ENCODE measurements around the gene CRYBA2. TPM values are rescaled to one million over a fixed set of nuclear protein-coding genes. Genes with fewer than 3 reads are reported as not detected.

CRYBA2 gene
- total and polyA plus RNA-seq, 2 experiments from 2014 or later: not detected

- H2AFZ ChIP-seq: no peak overlapping the region
- ATAC-seq: no peak
- H3K4me3 ChIP-seq: no peak overlapping the region
- TF ChIP-seq JUNB (IDR thresholded peaks at IDR 0.05; ENCODE audit: unreplicated experiment) (no peak), EZH2 (IDR thresholded peaks at IDR 0.05; ENCODE audit: low read depth, unreplicated experiment) (no peak), EZH2phosphoT487 (IDR thresholded peaks at IDR 0.05; ENCODE audit: unreplicated experiment) (no peak), REST (IDR thresholded peaks at IDR 0.05; ENCODE audit: unreplicated experiment) (no peak), CTCF (conservative IDR thresholded peaks at IDR 0.05; ENCODE audit: low read depth in 2 of 2) (no peak), CREB1 (CRISPR knock-in tag; IDR thresholded peaks at IDR 0.05; ENCODE audit: low read depth) (no peak), POLR2AphosphoS5 (IDR thresholded peaks at IDR 0.05; ENCODE audit: low read depth) (no peak), ETS1 (IDR thresholded peaks at IDR 0.05) (no peak), ZNF114 (CRISPR knock-in tag; IDR thresholded peaks at IDR 0.05) (no peak), ZNF462 (CRISPR knock-in tag; IDR thresholded peaks at IDR 0.05) (no peak), ZNF331 (CRISPR knock-in tag; IDR thresholded peaks at IDR 0.05; ENCODE audit: low read depth) (no peak), NANOG (IDR thresholded peaks at IDR 0.05; ENCODE audit: borderline replicate concordance) (no peak), STAT1 (IDR thresholded peaks at IDR 0.05; ENCODE audit: unreplicated experiment) (no peak)
- no peaks in the 10 kb centered on the region for H4K20me1 ChIP-seq (replicated peaks; ENCODE audit: insufficient read depth)
- no peak overlapping the region for H3K4me2 ChIP-seq
- H3F3A ChIP-seq (replicated peaks; ENCODE audit: low read depth): no peaks in the 10 kb centered on the region
- H3K27me3 ChIP-seq (ENCODE audit: insufficient read depth): no peaks in the 10 kb centered on the region
- H3K9me2 ChIP-seq (ENCODE audit: insufficient read depth): no peaks in the 10 kb centered on the region
- peaks cover 3% of the 10 kb centered on the region for H3K27me3 Mint-ChIP-seq (ENCODE audit: insufficient read depth, low read depth, poor library complexity)
- DNase-seq (ENCODE audit: low spot score): no peak
- H3K79me2 ChIP-seq (replicated peaks; ENCODE audit: insufficient read depth): no peaks in the 10 kb centered on the region
- H3K9me3 Mint-ChIP-seq: no peaks in the 10 kb centered on the region
- no peaks in the 10 kb centered on the region for H3K36me3 ChIP-seq (ENCODE audit: insufficient read depth)
- no peaks in the 10 kb centered on the region; the same call in 2 of the 3 replicates for H3K4me1 Mint-ChIP-seq
- H3K27ac ChIP-seq (ENCODE audit: low read depth): no peak overlapping the region
- H3K36me3 Mint-ChIP-seq (ENCODE audit: low read depth): no peaks in the 10 kb centered on the region
- H3K27ac Mint-ChIP-seq: no peak overlapping the region
- no peak overlapping the region for H3K4me3 Mint-ChIP-seq
- H3K4me1 ChIP-seq (ENCODE audit: insufficient read depth): no peaks in the 10 kb centered on the region
These were observed 28.8 kb upstream of the CRYBA2 start for GRCh38 chr2:219022041-219022440.
